Body of pancreas (tissue), 4 donors: ENCODE measurements around the gene FBXL14.
"Not testable (repeated sequence)": the region's sequence is repeated elsewhere in the genome, so short reads cannot be mapped to it uniquely, and the experiment has no call there.

Source experiments
- POLR2A ChIP-seq, 3 donors: fragments of 450-650 bp; IDR thresholded peaks; one replicate each; pipeline ENCODE4 v1.6.1; 2016; ENCODE audit warnings: antibody characterized with exemption in 3 of 3, mild to moderate bottlenecking in 2 of 3
- TF ChIP-seq, protein P1 (sequence below), 7 experiments: fragments of 450-650 bp in 4 of 7; fragments of 200-600 bp in 3 of 7; sonication (generic) in 3 of 7; IDR thresholded peaks; one replicate each; pipeline ENCODE4 v1.5.1; 2016 to 2019; ENCODE audit warnings: antibody characterized with exemption in 7 of 7

GRCh38 chr12:1558108-1558507, 36.3 kb downstream of the FBXL14 start:
- TF ChIP-seq, protein P1, sequence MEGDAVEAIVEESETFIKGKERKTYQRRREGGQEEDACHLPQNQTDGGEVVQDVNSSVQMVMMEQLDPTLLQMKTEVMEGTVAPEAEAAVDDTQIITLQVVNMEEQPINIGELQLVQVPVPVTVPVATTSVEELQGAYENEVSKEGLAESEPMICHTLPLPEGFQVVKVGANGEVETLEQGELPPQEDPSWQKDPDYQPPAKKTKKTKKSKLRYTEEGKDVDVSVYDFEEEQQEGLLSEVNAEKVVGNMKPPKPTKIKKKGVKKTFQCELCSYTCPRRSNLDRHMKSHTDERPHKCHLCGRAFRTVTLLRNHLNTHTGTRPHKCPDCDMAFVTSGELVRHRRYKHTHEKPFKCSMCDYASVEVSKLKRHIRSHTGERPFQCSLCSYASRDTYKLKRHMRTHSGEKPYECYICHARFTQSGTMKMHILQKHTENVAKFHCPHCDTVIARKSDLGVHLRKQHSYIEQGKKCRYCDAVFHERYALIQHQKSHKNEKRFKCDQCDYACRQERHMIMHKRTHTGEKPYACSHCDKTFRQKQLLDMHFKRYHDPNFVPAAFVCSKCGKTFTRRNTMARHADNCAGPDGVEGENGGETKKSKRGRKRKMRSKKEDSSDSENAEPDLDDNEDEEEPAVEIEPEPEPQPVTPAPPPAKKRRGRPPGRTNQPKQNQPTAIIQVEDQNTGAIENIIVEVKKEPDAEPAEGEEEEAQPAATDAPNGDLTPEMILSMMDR (IDR thresholded peaks at IDR 0.05): not testable (repeated sequence)
- TF ChIP-seq POLR2A (IDR thresholded peaks at IDR 0.05): not testable (repeated sequence)
